ENCODE results near the gene MMRN2.
"Not testable (repeated sequence)": the region's sequence is repeated elsewhere in the genome, so short reads cannot be mapped to it uniquely, and the experiment has no call there.

MMRN2 gene

GRCh38 chr10:86958116-86958900, 893 bp upstream of the MMRN2 start, which contains the start of gene SNCG:
TSS of gene SNCG (plus strand) at chr10:86958599. CDS start at chr10:86958698, 99 bp downstream.
- DNase-seq (ENCODE audit: low spot score) (peak; percentile 35), FAIRE-seq (peak; percentile 58)

GRCh38 chr10:86956848-86957448, 467 bp downstream of the MMRN2 start:
- FAIRE-seq = no peak
- DNase-seq (ENCODE audit: low spot score) = no peak

- no peak for DNase-seq (ENCODE audit: low spot score)
- FAIRE-seq = no peak
Observed at GRCh38 chr10:86956195-86956847, 1.1 kb downstream of the MMRN2 start.

- DNase-seq (ENCODE audit: low spot score) (no peak), FAIRE-seq (no peak)
Observed at GRCh38 chr10:86955501-86956194, 1.8 kb downstream of the MMRN2 start.

GRCh38 chr10:86954681-86955500, 2.5 kb downstream of the MMRN2 start:
- no peak for FAIRE-seq

GRCh38 chr10:86953747-86954680, 3.4 kb downstream of the MMRN2 start:
- no peak for FAIRE-seq
- no peak for DNase-seq (ENCODE audit: low spot score)

More at GRCh38 chr10:86954681-86955500, 2.5 kb downstream of the MMRN2 start:
- DNase-seq (ENCODE audit: low spot score) = no peak

GRCh38 chr10:86952697-86953096, 4.7 kb downstream of the MMRN2 start:
- not testable (repeated sequence) for FAIRE-seq; DNase-seq (ENCODE audit: low spot score)

GRCh38 chr10:86952106-86952505, 5.3 kb downstream of the MMRN2 start:
- FAIRE-seq (no peak), DNase-seq (ENCODE audit: low spot score) (no peak)

GRCh38 chr10:86951184-86951761, 6.1 kb downstream of the MMRN2 start:
- DNase-seq (ENCODE audit: low spot score) (no peak), FAIRE-seq (no peak)

GRCh38 chr10:86950349-86950748, 7.1 kb downstream of the MMRN2 start:
- DNase-seq (ENCODE audit: low spot score) (no peak), FAIRE-seq (no peak)

GRCh38 chr10:86947806-86948205, 9.6 kb downstream of the MMRN2 start:
- not testable (repeated sequence) for DNase-seq (ENCODE audit: low spot score); FAIRE-seq

GRCh38 chr10:86946213-86947155, 10.9 kb downstream of the MMRN2 start:
- FAIRE-seq (no peak), DNase-seq (ENCODE audit: low spot score) (no peak)

GRCh38 chr10:86945361-86946212, 11.8 kb downstream of the MMRN2 start:
- no peak for FAIRE-seq
- DNase-seq (ENCODE audit: low spot score) = no peak

- DNase-seq (ENCODE audit: low spot score) = no peak
- FAIRE-seq = no peak
Observed at GRCh38 chr10:86944907-86945306, 12.5 kb downstream of the MMRN2 start.

GRCh38 chr10:86944471-86944870, 12.9 kb downstream of the MMRN2 start:
- FAIRE-seq (no peak), DNase-seq (ENCODE audit: low spot score) (no peak)

- DNase-seq (ENCODE audit: low spot score) = no peak
- no peak for FAIRE-seq
Observed at GRCh38 chr10:86944031-86944419, 13.4 kb downstream of the MMRN2 start.

GRCh38 chr10:86943316-86944030, 13.9 kb downstream of the MMRN2 start:
- DNase-seq (ENCODE audit: low spot score) (no peak), FAIRE-seq (no peak)

Measured in urothelium cell line (cell line).